Thoracic aorta (tissue), 2 donors: ENCODE data around the gene PTPRN2. TPM values are rescaled to one million over a fixed set of nuclear protein-coding genes. Genes with fewer than 3 reads are reported as not detected.

Experiments used
- ATAC-seq: fragments of 150-250 bp; one replicate; pipeline ENCODE4 v1.8.0; 2017; ENCODE audit warnings: low read depth; ENCODE audit not compliant: insufficient number of reproducible peaks, low FRiP score
- DNase-seq: peaks from one replicate; pipeline ENCODE4 v3.0.0-alpha.2; 2020; ENCODE audit warnings: low spot score
- H3K27ac ChIP-seq, 2 donors: fragments of 200-600 bp; sonication (generic); 1 replicate in 1 of 2; 2 replicates in 1 of 2; pipeline ENCODE4 v1.5.1; 2016; ENCODE audit warnings: mild to moderate bottlenecking in 2 of 2, moderate library complexity in 2 of 2
- H3K27me3 ChIP-seq: fragments of 200-600 bp; sonication (generic); replicated peaks from 2 replicates; pipeline ENCODE4 v1.6.0; 2016; ENCODE audit warnings: mild to moderate bottlenecking; ENCODE audit not compliant: insufficient read depth
- H3K36me3 ChIP-seq: fragments of 200-600 bp; sonication (generic); one replicate; pipeline ENCODE4 v1.5.1; 2016
- H3K4me1 ChIP-seq, 2 donors: fragments of 200-600 bp; sonication (generic); 1 replicate in 1 of 2; 2 replicates in 1 of 2; pipeline versions ENCODE4 v1.5.1 to v1.6.0; 2016; ENCODE audit warnings: low read depth in 2 of 2, mild to moderate bottlenecking in 1 of 2; ENCODE audit not compliant: control insufficient read depth in 1 of 2
- H3K4me3 ChIP-seq: fragments of 200-600 bp; sonication (generic); 2 replicates; pipeline ENCODE4 v1.5.1; 2016; ENCODE audit warnings: mild to moderate bottlenecking
- H3K9me3 ChIP-seq: fragments of 200-600 bp; sonication (generic); 2 replicates; pipeline ENCODE4 v1.5.1; 2016
- CTCF ChIP-seq: fragments of 200-600 bp; sonication (generic); IDR thresholded peaks from one replicate; pipeline ENCODE4 v1.5.1; 2019; ENCODE audit warnings: antibody characterized with exemption
- total RNA-seq, 2 donors: library from RNA; depleted of rRNA; stranded (reverse); fragments of >200 nt; gene quantifications; one replicate each; pipeline versions ENCODE4 v1.1.0 to v1.2.3, GENCODE V29; 2016

The PTPRN2 gene
- total RNA-seq, 2 donors from 2014 or later: 2.2 to 3.1 TPM

DNA sequence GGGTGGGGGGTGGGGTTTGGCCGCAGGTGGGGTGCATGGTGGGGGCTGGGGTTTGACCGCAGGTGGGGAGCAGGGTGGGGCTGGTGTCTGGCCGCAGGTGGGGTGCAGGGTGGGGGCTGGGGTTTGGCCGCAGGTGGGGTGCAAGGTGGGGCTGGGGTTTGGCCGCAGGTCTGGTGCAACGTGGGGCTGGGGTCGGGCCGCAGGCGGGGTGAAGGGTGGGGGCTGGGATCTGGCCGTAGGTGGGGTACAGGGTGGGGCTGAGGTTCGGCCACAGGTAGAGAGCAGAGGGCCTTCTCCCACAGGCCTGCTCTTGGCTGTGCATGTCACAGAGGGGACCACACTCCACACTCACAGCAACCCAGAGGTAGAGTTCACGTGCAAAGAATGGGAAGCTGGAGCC lies 586.6 kb downstream of the PTPRN2 start:
- H3K27ac ChIP-seq: no peak overlapping the region
- ATAC-seq: no peak
- H3K27me3 ChIP-seq: no peaks in the 10 kb centered on the region
- H3K4me3 ChIP-seq: no peak overlapping the region
- no peak for TF ChIP-seq CTCF
- H3K4me1 ChIP-seq: peaks cover 0 to 12% of the 10 kb centered on the region in 2 donors
- no peak for DNase-seq
- H3K9me3 ChIP-seq: no peaks in the 10 kb centered on the region
- no peaks in the 10 kb centered on the region for H3K36me3 ChIP-seq

- no peak overlapping the region for H3K27ac ChIP-seq
- H3K4me1 ChIP-seq: peaks cover 0 to 12% of the 10 kb centered on the region in 2 donors
- no peaks in the 10 kb centered on the region for H3K36me3 ChIP-seq
- H3K27me3 ChIP-seq: no peaks in the 10 kb centered on the region
- ATAC-seq (no peak), DNase-seq (no peak)
- no peak overlapping the region for H3K4me3 ChIP-seq
- TF ChIP-seq CTCF: no peak
- no peaks in the 10 kb centered on the region for H3K9me3 ChIP-seq
Measured at GRCh38 chr7:158000160-158000559, 587.5 kb downstream of the PTPRN2 start.

- Histone ChIP-seq H3K27me3 (no peaks in the 10 kb centered on the region), H3K4me3 (no peak overlapping the region), H3K36me3 (no peaks in the 10 kb centered on the region), H3K27ac (no peak overlapping the region), H3K9me3 (no peaks in the 10 kb centered on the region), H3K4me1 (peaks cover 0 to 3% of the 10 kb centered on the region in 2 donors)
- ATAC-seq (no peak), DNase-seq (no peak)
- no peak for TF ChIP-seq CTCF
Measured at GRCh38 chr7:157998884-157999552, 588.6 kb downstream of the PTPRN2 start.

DNA sequence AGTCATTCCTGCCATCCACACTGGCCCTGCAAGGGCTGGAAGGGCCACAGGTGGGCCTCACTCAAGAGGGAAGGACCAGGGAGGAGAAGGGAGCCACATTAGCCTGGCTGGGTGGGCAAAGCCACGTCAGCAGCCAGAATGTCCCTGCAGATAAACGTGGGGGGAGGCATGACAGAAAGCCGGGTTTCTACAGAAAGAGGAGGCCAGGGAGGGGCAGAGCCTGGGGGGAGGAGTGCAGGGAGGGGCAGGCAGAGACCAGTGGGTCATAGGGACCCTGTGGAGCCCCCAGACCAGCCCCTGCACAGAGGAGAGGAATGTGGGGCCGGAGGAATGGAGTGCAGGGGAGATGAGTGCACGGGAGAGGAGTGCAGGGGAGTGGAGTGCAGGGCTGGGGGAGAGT lies 590.2 kb downstream of the PTPRN2 start:
- Histone ChIP-seq H3K4me1 (no peaks in the 10 kb centered on the region), H3K27me3 (no peaks in the 10 kb centered on the region), H3K9me3 (no peaks in the 10 kb centered on the region), H3K27ac (no peak overlapping the region), H3K36me3 (no peaks in the 10 kb centered on the region), H3K4me3 (no peak overlapping the region)
- no peak for DNase-seq
- no peak for TF ChIP-seq CTCF
- ATAC-seq: no peak

DNA sequence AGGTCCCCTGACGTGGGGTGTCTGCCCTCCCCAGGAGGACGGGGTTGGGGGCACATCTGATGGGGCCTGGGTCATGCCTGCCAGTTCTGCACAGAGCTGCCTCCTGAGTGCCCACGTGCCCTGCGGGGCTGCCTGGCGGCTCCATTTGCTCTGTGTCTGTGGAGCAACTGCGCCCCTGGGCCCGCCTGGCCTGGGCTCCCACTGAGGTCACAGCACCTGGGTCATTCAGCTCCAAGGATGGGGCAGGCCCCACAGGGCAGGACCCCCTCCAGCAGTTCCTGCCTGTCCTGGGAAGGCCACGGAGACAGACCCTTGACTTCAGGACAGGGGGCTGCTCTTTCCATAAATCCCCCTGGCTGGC lies 590.6 kb downstream of the PTPRN2 start:
- Histone ChIP-seq H3K36me3 (no peaks in the 10 kb centered on the region), H3K27me3 (no peaks in the 10 kb centered on the region), H3K9me3 (no peaks in the 10 kb centered on the region), H3K4me3 (no peak overlapping the region), H3K4me1 (no peaks in the 10 kb centered on the region), H3K27ac (no peak overlapping the region)
- TF ChIP-seq CTCF: no peak
- ATAC-seq (no peak), DNase-seq (no peak)
